Sigmoid colon (tissue), 4 donors: Measurements from ENCODE around the gene DNAH17.

ENCODE experiments used
- POLR2AphosphoS5 ChIP-seq, 4 donors: sonication (generic); formaldehyde crosslinking; IDR thresholded peaks; one replicate each; pipeline ENCODE4 v1.6.1; 2017; ENCODE audit warnings: antibody characterized with exemption in 4 of 4
- TF ChIP-seq, protein P1 (sequence below), 4 experiments: fragments of 450-650 bp in 3 of 4; fragments of 200-600 bp in 1 of 4; IDR thresholded peaks; one replicate each; pipeline ENCODE4 v1.5.1; 2016 to 2019; ENCODE audit warnings: antibody characterized with exemption in 4 of 4, mild to moderate bottlenecking in 3 of 4, moderate library complexity in 2 of 4

DNA sequence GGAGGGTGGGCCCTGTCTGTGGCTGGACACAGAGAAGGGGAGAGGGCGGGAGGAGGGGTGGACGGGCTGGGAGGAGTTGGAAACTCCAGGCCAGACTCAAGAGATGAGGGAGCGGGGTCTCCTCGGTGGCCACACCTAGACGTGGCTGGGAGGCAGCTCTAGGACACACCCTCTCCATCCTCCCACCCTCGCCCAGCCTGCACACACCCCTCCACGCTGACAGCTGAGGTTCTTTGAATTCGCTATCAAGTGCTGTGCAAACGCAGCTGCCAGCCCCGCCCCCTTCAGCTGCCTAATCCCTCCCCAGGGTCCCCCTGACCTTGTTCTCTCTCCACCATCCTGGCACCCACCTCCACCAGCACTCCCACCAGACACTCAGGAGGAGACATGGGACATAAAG lies 48.7 kb downstream of the DNAH17 start:
- TF ChIP-seq, protein P1, sequence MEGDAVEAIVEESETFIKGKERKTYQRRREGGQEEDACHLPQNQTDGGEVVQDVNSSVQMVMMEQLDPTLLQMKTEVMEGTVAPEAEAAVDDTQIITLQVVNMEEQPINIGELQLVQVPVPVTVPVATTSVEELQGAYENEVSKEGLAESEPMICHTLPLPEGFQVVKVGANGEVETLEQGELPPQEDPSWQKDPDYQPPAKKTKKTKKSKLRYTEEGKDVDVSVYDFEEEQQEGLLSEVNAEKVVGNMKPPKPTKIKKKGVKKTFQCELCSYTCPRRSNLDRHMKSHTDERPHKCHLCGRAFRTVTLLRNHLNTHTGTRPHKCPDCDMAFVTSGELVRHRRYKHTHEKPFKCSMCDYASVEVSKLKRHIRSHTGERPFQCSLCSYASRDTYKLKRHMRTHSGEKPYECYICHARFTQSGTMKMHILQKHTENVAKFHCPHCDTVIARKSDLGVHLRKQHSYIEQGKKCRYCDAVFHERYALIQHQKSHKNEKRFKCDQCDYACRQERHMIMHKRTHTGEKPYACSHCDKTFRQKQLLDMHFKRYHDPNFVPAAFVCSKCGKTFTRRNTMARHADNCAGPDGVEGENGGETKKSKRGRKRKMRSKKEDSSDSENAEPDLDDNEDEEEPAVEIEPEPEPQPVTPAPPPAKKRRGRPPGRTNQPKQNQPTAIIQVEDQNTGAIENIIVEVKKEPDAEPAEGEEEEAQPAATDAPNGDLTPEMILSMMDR (IDR thresholded peaks at IDR 0.05), result no peak
- no peak for TF ChIP-seq POLR2AphosphoS5 (IDR thresholded peaks at IDR 0.05)
